OCI-LY7 (cell line): ENCODE results near the gene GNG13. TPM values are rescaled to one million over a fixed set of nuclear protein-coding genes. Genes with fewer than 3 reads are reported as not detected.
"Not testable (repeated sequence)": the region's sequence is repeated elsewhere in the genome, so short reads cannot be mapped to it uniquely, and the experiment has no call there.

ENCODE experiments used
- BruUV-seq: library from RNA; stranded (reverse); fragments of 400-500 nt; replicated peaks from 2 replicates; lab custom pipeline; 2021; lab: Mats Ljungman, UMichigan
- CTCF ChIA-PET: fragments of 300-600 bp; sonication (Branson Sonifier 250); formaldehyde crosslinking; loops from one replicate; lab custom pipeline; 2022; ENCODE audit warnings: antibody characterized with exemption; ENCODE audit not compliant: unreplicated experiment; lab: Charles Lee
- POLR2A ChIA-PET: fragments of 300-600 bp; sonication (Branson Sonifier 250); formaldehyde crosslinking; loops from one replicate; lab custom pipeline; 2022; ENCODE audit warnings: antibody characterized with exemption; lab: Charles Lee
- DNase-seq: peaks from one replicate; pipeline ENCODE4 v3.0.0-alpha.2; 2015; ENCODE audit warnings: low spot score
- H2AFZ ChIP-seq: fragments of 200-600 bp; sonication (generic), shearing (Covaris generic); 2 replicates; pipeline ENCODE4 v1.6.1; 2014; ENCODE audit warnings: mild to moderate bottlenecking, antibody characterized with exemption, low read length, moderate library complexity
- H3K27ac ChIP-seq: fragments of 200-600 bp; sonication (generic); 2 replicates; pipeline ENCODE4 v1.5.1; 2014; ENCODE audit warnings: mixed run types, low read depth, mild to moderate bottlenecking, moderate library complexity, low read length, inconsistent platforms; ENCODE audit not compliant: poor library complexity, severe bottlenecking
- H3K36me3 ChIP-seq: fragments of 200-600 bp; sonication (generic); 2 replicates; pipeline ENCODE4 v1.6.1; 2014; ENCODE audit warnings: mild to moderate bottlenecking, antibody characterized with exemption, low read length, moderate library complexity, mixed read lengths; ENCODE audit not compliant: insufficient read depth
- H3K4me1 ChIP-seq: fragments of 200-600 bp; sonication (generic); 2 replicates; pipeline ENCODE4 v1.5.1; 2014; ENCODE audit warnings: mild to moderate bottlenecking, low read length; ENCODE audit not compliant: insufficient read depth, poor library complexity, severe bottlenecking
- H3K4me2 ChIP-seq: fragments of 200-600 bp; sonication (generic); 2 replicates; pipeline ENCODE4 v1.6.1; 2014; ENCODE audit warnings: mild to moderate bottlenecking, low read length
- H3K4me3 ChIP-seq: fragments of 200-600 bp; sonication (generic); 2 replicates; pipeline ENCODE4 v1.5.1; 2014; ENCODE audit warnings: mild to moderate bottlenecking, low read depth, low read length; ENCODE audit not compliant: poor library complexity, severe bottlenecking
- H3K79me2 ChIP-seq: fragments of 200-600 bp; sonication (generic); 2 replicates; pipeline ENCODE4 v1.6.1; 2016; ENCODE audit warnings: low read depth, mild to moderate bottlenecking, low read length, moderate library complexity, mixed read lengths; ENCODE audit not compliant: insufficient read depth
- H3K9me2 ChIP-seq: fragments of 200-600 bp; sonication (generic); 2 replicates; pipeline ENCODE4 v1.6.1; 2016; ENCODE audit warnings: mild to moderate bottlenecking, low read length, mixed read lengths; ENCODE audit not compliant: insufficient read depth
- H3K9me3 ChIP-seq: fragments of 200-600 bp; sonication (generic); 2 replicates; pipeline ENCODE4 v1.6.1; 2014; ENCODE audit warnings: mild to moderate bottlenecking, mixed run types, low read length, mixed read lengths
- H4K20me1 ChIP-seq: fragments of 200-600 bp; sonication (generic); 2 replicates; pipeline ENCODE4 v1.6.1; 2014; ENCODE audit warnings: mild to moderate bottlenecking, antibody characterized with exemption, low read length, moderate library complexity, mixed read lengths; ENCODE audit not compliant: insufficient read depth
- EZH2phosphoT487 ChIP-seq: fragments of 200-600 bp; sonication (generic); IDR thresholded peaks from 2 replicates; pipeline ENCODE4 v1.6.1; 2018; ENCODE audit warnings: low read depth, borderline replicate concordance, mild to moderate bottlenecking, mixed run types, antibody characterized with exemption, low read length, moderate library complexity, mixed read lengths
- intact Hi-C: fragments of 100-400 bp; cut with micrococcal nuclease; formaldehyde crosslinking; loops from one replicate; pipeline ENCODE4 v1.10.0; 2022; ENCODE audit not compliant: unreplicated experiment
- total RNA-seq, 2 experiments: library from RNA; depleted of rRNA in 1 of 2; stranded (reverse); fragments of >200 nt in 1 of 2; shearing (Covaris generic) in 1 of 2; gene quantifications; 2 replicates each; pipeline ENCODE4 v1.2.3, GENCODE V29; 2014 to 2022
- TF ChIP-seq, protein P1 (sequence below): fragments of 200-600 bp; sonication (generic); conservative IDR thresholded peaks from 2 replicates; pipeline ENCODE4 v1.5.1; 2014; ENCODE audit warnings: mild to moderate bottlenecking, antibody characterized with exemption, low read length, moderate library complexity, mixed read lengths

Gene GNG13
- total RNA-seq, 2 experiments from 2014 or later = not detected

DNA sequence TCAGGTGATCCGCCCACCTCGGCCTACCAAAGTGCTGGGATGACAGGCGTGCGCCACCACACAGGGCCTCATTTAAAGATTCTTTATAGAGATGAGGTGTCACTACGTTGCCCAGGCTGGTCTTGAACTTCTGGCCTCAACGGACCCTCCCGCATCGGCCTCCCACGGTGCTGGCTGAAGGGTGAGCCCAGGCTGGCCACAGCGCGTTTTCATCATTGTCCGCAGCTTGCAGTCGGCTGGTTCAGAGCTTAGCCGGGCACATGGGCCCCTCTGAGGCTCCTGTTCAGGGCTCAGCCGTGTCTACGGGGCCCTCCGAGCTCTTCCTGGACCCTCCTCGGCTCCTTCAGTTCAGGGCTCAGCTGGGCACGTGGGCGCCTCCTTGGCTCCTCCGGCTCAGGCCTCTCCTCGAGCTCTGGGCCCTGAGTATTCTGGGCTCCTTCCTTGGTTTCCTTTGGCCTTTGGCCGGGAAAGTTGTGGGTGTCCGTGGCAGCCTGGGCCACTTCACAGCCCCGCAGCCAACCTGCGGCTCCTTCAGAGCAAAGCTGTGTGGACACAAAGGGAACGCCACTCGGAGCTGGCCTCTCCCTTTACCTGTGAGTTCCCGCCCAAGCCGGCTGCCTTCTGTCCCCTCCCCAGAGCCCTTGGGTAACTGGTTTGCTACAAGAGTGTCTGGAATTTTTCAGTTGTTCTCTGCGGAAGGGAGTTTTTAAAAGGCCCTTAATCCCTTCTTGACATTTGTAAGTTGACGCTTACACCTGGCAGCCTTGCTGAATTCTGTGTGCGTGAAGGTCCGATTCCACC is 41.2 kb downstream of the GNG13 start:
- Histone ChIP-seq H3K4me1 (no peaks in the 10 kb centered on the region), H4K20me1 (no peaks in the 10 kb centered on the region), H3K79me2 (no peaks in the 10 kb centered on the region), H3K9me2 (no peaks in the 10 kb centered on the region), H3K4me3 (no peak overlapping the region), H3K4me2 (no peak overlapping the region), H2AFZ (no peak overlapping the region), H3K36me3 (no peaks in the 10 kb centered on the region), H3K9me3 (no peaks in the 10 kb centered on the region), H3K27ac (no peak overlapping the region)
- CTCF ChIA-PET = no interaction called here
- intact Hi-C loops = no loop called here
- POLR2A ChIA-PET = no interaction called here
- no peak for TF ChIP-seq EZH2phosphoT487
- TF ChIP-seq, protein P1, sequence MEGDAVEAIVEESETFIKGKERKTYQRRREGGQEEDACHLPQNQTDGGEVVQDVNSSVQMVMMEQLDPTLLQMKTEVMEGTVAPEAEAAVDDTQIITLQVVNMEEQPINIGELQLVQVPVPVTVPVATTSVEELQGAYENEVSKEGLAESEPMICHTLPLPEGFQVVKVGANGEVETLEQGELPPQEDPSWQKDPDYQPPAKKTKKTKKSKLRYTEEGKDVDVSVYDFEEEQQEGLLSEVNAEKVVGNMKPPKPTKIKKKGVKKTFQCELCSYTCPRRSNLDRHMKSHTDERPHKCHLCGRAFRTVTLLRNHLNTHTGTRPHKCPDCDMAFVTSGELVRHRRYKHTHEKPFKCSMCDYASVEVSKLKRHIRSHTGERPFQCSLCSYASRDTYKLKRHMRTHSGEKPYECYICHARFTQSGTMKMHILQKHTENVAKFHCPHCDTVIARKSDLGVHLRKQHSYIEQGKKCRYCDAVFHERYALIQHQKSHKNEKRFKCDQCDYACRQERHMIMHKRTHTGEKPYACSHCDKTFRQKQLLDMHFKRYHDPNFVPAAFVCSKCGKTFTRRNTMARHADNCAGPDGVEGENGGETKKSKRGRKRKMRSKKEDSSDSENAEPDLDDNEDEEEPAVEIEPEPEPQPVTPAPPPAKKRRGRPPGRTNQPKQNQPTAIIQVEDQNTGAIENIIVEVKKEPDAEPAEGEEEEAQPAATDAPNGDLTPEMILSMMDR = no peak
- BruUV-seq = no TSS peak
- no peak for DNase-seq

DNA sequence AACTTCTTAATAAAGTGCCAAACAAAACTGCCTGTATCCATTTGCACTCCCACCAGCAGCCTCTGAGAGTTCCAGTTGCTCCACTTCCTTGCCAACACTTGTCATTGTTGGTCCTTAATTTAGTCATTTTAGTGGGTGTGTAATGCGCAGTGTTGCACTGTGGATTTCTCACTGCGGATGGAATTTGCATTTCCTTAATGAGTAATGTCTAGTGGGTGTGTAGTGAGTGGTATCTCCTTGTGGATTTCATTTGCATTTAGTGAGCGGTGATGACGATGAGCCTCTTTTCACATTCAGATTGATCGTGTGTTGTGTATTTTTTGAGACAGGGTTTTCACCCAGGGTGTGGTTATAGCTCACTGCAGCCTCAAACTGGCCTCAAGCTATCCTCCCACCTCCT is 44.1 kb downstream of the GNG13 start:
- TF ChIP-seq, protein P1 = no peak
- TF ChIP-seq EZH2phosphoT487 = no peak
- no peaks in the 10 kb centered on the region for H3K9me3 ChIP-seq
- no peaks in the 10 kb centered on the region for H3K79me2 ChIP-seq
- H4K20me1 ChIP-seq = no peaks in the 10 kb centered on the region
- BruUV-seq = no TSS peak
- H3K4me2 ChIP-seq = no peak overlapping the region
- H2AFZ ChIP-seq = no peak overlapping the region
- ChIA-PET CTCF (no interaction called here), POLR2A (no interaction called here)
- H3K27ac ChIP-seq = no peak overlapping the region
- intact Hi-C loops = no loop called here
- H3K9me2 ChIP-seq = no peaks in the 10 kb centered on the region
- no peak for DNase-seq
- H3K36me3 ChIP-seq = no peaks in the 10 kb centered on the region
- H3K4me1 ChIP-seq = no peaks in the 10 kb centered on the region
- H3K4me3 ChIP-seq = no peak overlapping the region

DNA sequence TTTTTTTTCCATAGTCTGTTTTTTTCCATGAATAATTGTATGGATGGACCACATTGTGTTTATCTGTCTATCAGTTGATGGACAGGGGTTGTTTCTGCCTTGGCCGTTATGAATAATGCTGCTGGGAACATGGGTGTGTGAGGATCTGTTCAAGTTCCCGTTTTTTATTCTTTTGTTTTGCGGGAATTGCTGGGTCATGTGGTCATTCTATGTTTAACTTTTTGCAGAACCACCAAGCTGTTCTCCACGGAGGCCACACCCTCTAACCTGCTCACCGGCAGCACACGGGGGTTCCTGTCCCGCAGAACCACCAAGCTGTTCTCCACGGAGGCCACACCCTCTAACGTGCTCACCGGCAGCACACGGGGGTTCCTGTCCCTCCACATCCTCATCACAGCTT is 45.9 kb downstream of the GNG13 start:
- H3K9me3 ChIP-seq = no peaks in the 10 kb centered on the region
- no peak overlapping the region for H3K4me3 ChIP-seq
- H3K4me2 ChIP-seq = no peak overlapping the region
- no peak for TF ChIP-seq EZH2phosphoT487
- TF ChIP-seq, protein P1 = no peak
- no peaks in the 10 kb centered on the region for H3K9me2 ChIP-seq
- no peaks in the 10 kb centered on the region for H3K36me3 ChIP-seq
- no peak for DNase-seq
- ChIA-PET CTCF (no interaction called here), POLR2A (interaction anchor here (0.7 kb wide), 1 partner anchor 792 kb away, joined by 3 read pairs; no protein-coding TSS in a partner anchor)
- no peaks in the 10 kb centered on the region for H3K4me1 ChIP-seq
- no peak overlapping the region for H2AFZ ChIP-seq
- intact Hi-C loops = no loop called here
- H4K20me1 ChIP-seq = no peaks in the 10 kb centered on the region
- no peaks in the 10 kb centered on the region for H3K79me2 ChIP-seq
- no peak overlapping the region for H3K27ac ChIP-seq
- no TSS peak for BruUV-seq

DNA sequence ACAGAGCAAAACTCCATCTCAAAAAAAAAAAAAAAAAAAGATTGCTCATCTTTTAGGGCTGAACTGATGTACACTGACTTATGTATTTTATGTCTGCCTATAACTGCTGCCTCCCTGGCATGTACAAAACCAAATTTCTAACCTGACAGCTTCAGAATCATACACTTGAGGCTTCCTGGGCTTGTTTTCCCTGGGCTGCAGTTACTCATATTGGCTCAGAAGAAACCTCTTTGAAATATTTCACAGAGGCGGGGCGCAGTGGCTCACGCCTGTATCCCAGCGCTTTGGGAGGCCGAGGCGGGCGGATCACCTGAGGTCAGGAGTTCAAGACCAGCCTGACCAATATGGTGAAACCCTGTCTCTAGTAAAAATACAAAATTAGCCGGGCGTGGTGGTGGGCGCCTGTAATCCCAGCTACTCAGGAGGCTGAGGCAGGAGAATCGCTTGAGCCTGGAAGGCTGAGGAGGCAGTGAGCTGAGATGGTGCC is 46.4 kb downstream of the GNG13 start:
- BruUV-seq, H4K20me1 ChIP-seq, intact Hi-C loops, POLR2A ChIA-PET, H3K4me1 ChIP-seq, DNase-seq, H3K27ac ChIP-seq, H2AFZ ChIP-seq, H3K9me3 ChIP-seq, H3K79me2 ChIP-seq, H3K9me2 ChIP-seq, H3K4me2 ChIP-seq, CTCF ChIA-PET, H3K4me3 ChIP-seq, H3K36me3 ChIP-seq: not testable (repeated sequence)
